K562 (cell line): Measurements from ENCODE around the gene KEL. TPM values are rescaled to one million over a fixed set of nuclear protein-coding genes. Genes with fewer than 3 reads are reported as not detected.

Experiments used
- CBX3 ChIP-seq, 2 experiments: IDR thresholded peaks; 1 replicate in 1 of 2; 2 replicates in 1 of 2; pipeline ENCODE4 v1.6.1; 2012; ENCODE audit warnings: inconsistent platforms in 2 of 2, low read length in 2 of 2, borderline replicate concordance in 1 of 2, control low read depth in 1 of 2
- CREM ChIP-seq: IDR thresholded peaks from 2 replicates; pipeline ENCODE4 v1.6.1; 2014; ENCODE audit warnings: antibody characterized with exemption, low read depth
- ELF4 ChIP-seq: fragments of 450-650 bp; formaldehyde crosslinking; IDR thresholded peaks from 2 replicates; pipeline ENCODE4 v1.4.0; 2022; ENCODE audit warnings: missing genetic modification characterization
- EP300 ChIP-seq: IDR thresholded peaks from 2 replicates; pipeline ENCODE4 v1.6.1; 2012; ENCODE audit warnings: low read length, improper control_type of control experiment
- FOS ChIP-seq: IDR thresholded peaks from 3 replicates; pipeline ENCODE4 v1.6.1; 2011; ENCODE audit not compliant: insufficient read length; ENCODE audit errors: extremely low read depth
- ID3 ChIP-seq, 2 experiments: fragments of 250-450 bp in 1 of 2; fragments of 450-650 bp in 1 of 2; sonication (Bioruptor Pico) in 1 of 2; IDR thresholded peaks; 2 replicates each; pipeline versions ENCODE4 v1.6.1 to v1.8.0; 2016 to 2021; ENCODE audit warnings: mild to moderate bottlenecking in 2 of 2, moderate library complexity in 2 of 2, missing compliant biosample characterization in 1 of 2, missing genetic modification characterization in 1 of 2
- ILK ChIP-seq: fragments of 450-650 bp; IDR thresholded peaks from 2 replicates; pipeline ENCODE4 v1.6.1; 2016; ENCODE audit warnings: missing genetic modification characterization, low read depth, mild to moderate bottlenecking, missing compliant biosample characterization, moderate library complexity, borderline replicate concordance
- KAT2B ChIP-seq: IDR thresholded peaks from one replicate; pipeline ENCODE4 v1.6.1; 2012; ENCODE audit warnings: low read depth, mild to moderate bottlenecking, control low read depth, inconsistent platforms, low read length, moderate library complexity
- KDM2B ChIP-seq: fragments of 250-450 bp; sonication (Bioruptor Pico); IDR thresholded peaks from 2 replicates; pipeline ENCODE4 v1.8.0; 2021; ENCODE audit warnings: mild to moderate bottlenecking, moderate library complexity
- MCM7 ChIP-seq, 2 experiments: fragments of 450-650 bp; IDR thresholded peaks; 2 replicates each; pipeline ENCODE4 v1.6.1; 2016 to 2018
- MYBL2 ChIP-seq, 2 experiments: fragments of 450-650 bp in 1 of 2; sonication (generic) in 1 of 2; formaldehyde crosslinking in 1 of 2; IDR thresholded peaks; 2 replicates each; pipeline versions ENCODE4 v1.6.1 to v1.8.1; 2017 to 2022; ENCODE audit warnings: borderline replicate concordance in 1 of 2, inconsistent platforms in 1 of 2, low read depth in 1 of 2, mild to moderate bottlenecking in 1 of 2, missing genetic modification reagents in 1 of 2, moderate library complexity in 1 of 2
- POLR3G ChIP-seq: IDR thresholded peaks from 2 replicates; pipeline ENCODE4 v1.6.1; 2011; ENCODE audit not compliant: insufficient read length, insufficient replicate concordance; ENCODE audit errors: extremely low read depth
- REST ChIP-seq, 2 experiments: fragments of 450-650 bp; formaldehyde crosslinking in 1 of 2; IDR thresholded peaks; 2 replicates each; pipeline versions ENCODE4 v1.4.0 to v1.6.1; 2014 to 2020; ENCODE audit warnings: mild to moderate bottlenecking in 2 of 2, borderline replicate concordance in 1 of 2, low read depth in 1 of 2
- SIN3B ChIP-seq: fragments of 450-650 bp; IDR thresholded peaks from 2 replicates; pipeline ENCODE4 v1.6.1; 2017; ENCODE audit warnings: low read depth, mild to moderate bottlenecking, moderate library complexity
- ZBTB26 ChIP-seq: fragments of 450-650 bp; formaldehyde crosslinking; IDR thresholded peaks from 2 replicates; pipeline ENCODE4 v1.4.0; 2022; ENCODE audit warnings: missing genetic modification characterization
- ZBTB7A ChIP-seq: IDR thresholded peaks from 2 replicates; pipeline ENCODE4 v1.6.1; 2011; ENCODE audit warnings: low read depth, mild to moderate bottlenecking, low read length, moderate library complexity, borderline replicate concordance; ENCODE audit not compliant: control insufficient read depth
- polyA plus RNA-seq, 8 experiments: library from polyadenylated mRNA; depleted of rRNA in 4 of 8; stranded (reverse) in 5 of 8; unstranded in 3 of 8; fragments of >200 nt; fragmentation: Nextera tagmentation in 2 of 8; fragmentation: Illumina TruSeq in 1 of 8; extraction: Ambion mirVana in 2 of 8; extraction: Trizol in 1 of 8; gene quantifications; 2 replicates each; pipeline versions ENCODE4 v1.2.1 to v1.2.3, GENCODE V29; 2011 to 2014; ENCODE audit warnings: inconsistent platforms in 1 of 8, missing spikeins in 1 of 8
- total RNA-seq, 7 experiments: library from RNA; depleted of rRNA in 6 of 7; stranded (reverse); fragments of >200 nt in 6 of 7; fragmentation: Illumina TruSeq in 2 of 7; extraction: Trizol in 2 of 7; gene quantifications; 2 replicates each; pipeline versions ENCODE4 v1.2.1 to v1.2.3, GENCODE V29; 2011 to 2021; ENCODE audit warnings: low replicate concordance in 1 of 7

KEL gene
- total and polyA plus RNA-seq, 9 of the 15 experiments (the other 6 are each of a cell fraction or from before 2014, with no cell fraction given) = 9.0 to 47.4 (median 22.2) TPM

GRCh38 chr7:142908921-142909890, 53.0 kb downstream of the KEL start (continued):
- TF ChIP-seq REST (IDR thresholded peaks at IDR 0.05; ENCODE audit: borderline replicate concordance) (peak; percentile 16; the same call in 1 of the 2 replicates), REST (CRISPR knock-in tag; IDR thresholded peaks at IDR 0.05; ENCODE audit: low read depth) (no peak), POLR3G (no peak), ZBTB26 (CRISPR knock-in tag) (no peak), SIN3B (no peak), FOS (no peak), ELF4 (no peak), CBX3 (IDR thresholded peaks at IDR 0.05; ENCODE audit: borderline replicate concordance in 1 of 2, low read length in 2 of 2) (no peak), CREM (0 out of 2 replicates have a peak, but pooled peaks have one; percentile 15), KAT2B (no peak), ILK (tag) (no peak), EP300 (no peak), ZBTB7A (no peak), MCM7 (IDR thresholded peaks at IDR 0.05) (no peak), ID3 (CRISPR knock-in tag; IDR thresholded peaks at IDR 0.05) (no peak), ID3 (tag; IDR thresholded peaks at IDR 0.05) (peak; percentile 54; the same call in 1 of the 2 replicates), MYBL2 (IDR thresholded peaks at IDR 0.05; ENCODE audit: low read depth) (no peak), MYBL2 (CRISPR knock-in tag; IDR thresholded peaks at IDR 0.05; ENCODE audit: borderline replicate concordance) (no peak), KDM2B (no peak)
